H1 (cell line): ENCODE measurements around the gene ZNF83. TPM values are rescaled to one million over a fixed set of nuclear protein-coding genes. Genes with fewer than 3 reads are reported as not detected.

Experiments
- CTCF ChIA-PET: fragments of 300-600 bp; sonication (Branson Sonifier 250); formaldehyde crosslinking; loops from one replicate; lab custom pipeline; 2021; ENCODE audit not compliant: partially characterized antibody; lab: Charles Lee
- POLR2A ChIA-PET: fragments of 300-600 bp; sonication (Branson Sonifier 250); formaldehyde crosslinking; loops from one replicate; lab custom pipeline; 2021; ENCODE audit warnings: inconsistent platforms; ENCODE audit not compliant: partially characterized antibody; lab: Charles Lee
- DNase-seq, 2 experiments: peaks; one replicate each; pipeline versions ENCODE4 v3.0.0 to v3.0.0-alpha.2; 2010 to 2022; ENCODE audit warnings: low spot score in 2 of 2, low read depth in 1 of 2, mixed read lengths in 1 of 2
- FAIRE-seq: peaks from 2 replicates; lab custom pipeline; 2011; peaks lifted over from hg19 to GRCh38; lab: Jason Lieb, UNC
- H2AFZ ChIP-seq: 2 replicates; pipeline ENCODE4 v1.8.1; 2012; ENCODE audit warnings: low read length, inconsistent platforms
- H2AK5ac ChIP-seq: 2 replicates; pipeline ENCODE4 v1.6.1; 2013; ENCODE audit warnings: low read depth, low read length
- H2BK120ac ChIP-seq: replicated peaks from 2 replicates; pipeline ENCODE3; 2013; ENCODE audit warnings: low read depth, low read length, inconsistent platforms
- H2BK12ac ChIP-seq: 2 replicates; pipeline ENCODE4 v1.6.1; 2013; ENCODE audit warnings: low read depth, low read length
- H2BK15ac ChIP-seq: 2 replicates; pipeline ENCODE4 v1.6.1; 2013; ENCODE audit warnings: low read length
- H2BK20ac ChIP-seq: 2 replicates; pipeline ENCODE4 v1.6.1; 2013; ENCODE audit warnings: low read length
- H2BK5ac ChIP-seq: 2 replicates; pipeline ENCODE4 v1.6.1; 2013; ENCODE audit warnings: low read depth, low read length
- H3K14ac ChIP-seq: 2 replicates; pipeline ENCODE4 v1.6.1; 2013; ENCODE audit warnings: inconsistent platforms; ENCODE audit not compliant: insufficient read length
- H3K18ac ChIP-seq: 2 replicates; pipeline ENCODE4 v1.6.1; 2013; ENCODE audit warnings: low read length; ENCODE audit errors: extremely low read depth
- H3K23ac ChIP-seq: 2 replicates; pipeline ENCODE4 v1.6.1; 2013; ENCODE audit warnings: inconsistent platforms; ENCODE audit not compliant: insufficient read length
- H3K23me2 ChIP-seq: 2 replicates; pipeline ENCODE4 v1.6.1; 2013; ENCODE audit warnings: low read depth, low read length
- H3K27ac ChIP-seq: 2 replicates; pipeline ENCODE4 v1.6.1; 2011; ENCODE audit warnings: low read depth, low read length, inconsistent platforms
- H3K27me3 ChIP-seq, 4 experiments: replicated peaks in 1 of 4; 1 replicate in 1 of 4; 2 replicates in 3 of 4; pipeline versions ENCODE4 v1.6.1 to v1.8.1; 2011 to 2013; ENCODE audit warnings: low read length in 3 of 4, mild to moderate bottlenecking in 3 of 4, inconsistent platforms in 2 of 4, mixed read lengths in 2 of 4, moderate library complexity in 1 of 4; ENCODE audit not compliant: control insufficient read depth in 3 of 4, insufficient read depth in 3 of 4; ENCODE audit errors: extremely low read depth in 1 of 4
- H3K36me3 ChIP-seq, 4 experiments: 2 replicates each; pipeline versions ENCODE4 v1.6.1 to v1.8.1; 2011 to 2013; ENCODE audit warnings: mild to moderate bottlenecking in 4 of 4, low read length in 3 of 4, moderate library complexity in 2 of 4, control low read depth in 1 of 4, inconsistent platforms in 1 of 4; ENCODE audit not compliant: insufficient read depth in 4 of 4, control insufficient read depth in 2 of 4
- H3K4ac ChIP-seq: replicated peaks from 2 replicates; pipeline ENCODE3; 2013; ENCODE audit warnings: low read length, low read depth, mixed read lengths, inconsistent platforms; ENCODE audit not compliant: insufficient read length
- H3K4me1 ChIP-seq, 4 experiments: replicated peaks in 1 of 4; 1 replicate in 1 of 4; 2 replicates in 3 of 4; pipeline versions ENCODE4 v1.6.1 to v1.8.1; 2011 to 2013; ENCODE audit warnings: low read length in 3 of 4, inconsistent platforms in 2 of 4, mixed read lengths in 1 of 4; ENCODE audit not compliant: insufficient read depth in 4 of 4, control insufficient read depth in 3 of 4
- H3K4me2 ChIP-seq, 2 experiments: 2 replicates each; pipeline versions ENCODE4 v1.6.1 to v1.8.1; 2011 to 2013; ENCODE audit warnings: low read depth in 2 of 2, low read length in 2 of 2, control low read depth in 1 of 2, inconsistent platforms in 1 of 2, mild to moderate bottlenecking in 1 of 2; ENCODE audit not compliant: insufficient read depth in 1 of 2
- H3K4me3 ChIP-seq, 4 experiments: fragments of 200-600, 300-600 bp in 1 of 4; sonication (generic), shearing (Covaris generic), sonication (Bioruptor Twin) in 1 of 4; 2 replicates each; pipeline versions ENCODE4 v1.5.1 to v1.8.1; 2011 to 2016; ENCODE audit warnings: low read length in 4 of 4, low read depth in 3 of 4, control low read depth in 2 of 4, inconsistent platforms in 2 of 4, mild to moderate bottlenecking in 2 of 4, mixed read lengths in 1 of 4, moderate library complexity in 1 of 4; ENCODE audit not compliant: insufficient read depth in 2 of 4; ENCODE audit errors: extremely low read depth in 1 of 4
- H3K56ac ChIP-seq: replicated peaks from 2 replicates; pipeline ENCODE3; 2013; ENCODE audit warnings: low read depth, mild to moderate bottlenecking, mixed read lengths, low read length, inconsistent platforms; ENCODE audit not compliant: insufficient read length
- H3K79me1 ChIP-seq: 2 replicates; pipeline ENCODE4 v1.6.1; 2013; ENCODE audit warnings: low read depth, low read length, control low read depth
- H3K79me2 ChIP-seq, 2 experiments: 2 replicates each; pipeline versions ENCODE4 v1.6.1 to v1.8.1; 2012 to 2013; ENCODE audit warnings: low read length in 2 of 2, mild to moderate bottlenecking in 2 of 2, inconsistent platforms in 1 of 2; ENCODE audit not compliant: insufficient read depth in 2 of 2, control insufficient read depth in 1 of 2
- H3K9ac ChIP-seq, 4 experiments: replicated peaks in 1 of 4; 1 replicate in 1 of 4; 2 replicates in 3 of 4; pipeline versions ENCODE4 v1.6.1 to v1.8.1; 2011 to 2013; ENCODE audit warnings: low read depth in 3 of 4, low read length in 3 of 4, control low read depth in 2 of 4, mild to moderate bottlenecking in 2 of 4, moderate library complexity in 2 of 4, inconsistent platforms in 1 of 4; ENCODE audit errors: extremely low read depth in 1 of 4
- H3K9me3 ChIP-seq, 2 experiments: 2 replicates each; pipeline versions ENCODE4 v1.6.1 to v1.8.1; 2012 to 2013; ENCODE audit warnings: mild to moderate bottlenecking in 2 of 2, moderate library complexity in 2 of 2, control low read depth in 1 of 2, inconsistent platforms in 1 of 2, low read depth in 1 of 2, low read length in 1 of 2, mixed read lengths in 1 of 2; ENCODE audit not compliant: insufficient read depth in 2 of 2
- H4K20me1 ChIP-seq, 2 experiments: replicated peaks in 1 of 2; 2 replicates each; pipeline versions ENCODE3 to v1.8.1; 2011 to 2013; ENCODE audit warnings: inconsistent platforms in 2 of 2, low read length in 2 of 2, mild to moderate bottlenecking in 1 of 2; ENCODE audit not compliant: insufficient read depth in 2 of 2, control insufficient read depth in 1 of 2
- H4K5ac ChIP-seq: 2 replicates; pipeline ENCODE4 v1.6.1; 2013; ENCODE audit warnings: low read length, low read depth, mixed read lengths, inconsistent platforms; ENCODE audit not compliant: insufficient read length
- H4K8ac ChIP-seq: 2 replicates; pipeline ENCODE4 v1.8.0; 2013; ENCODE audit warnings: mild to moderate bottlenecking, moderate library complexity, low read length, inconsistent platforms; ENCODE audit not compliant: insufficient read depth; ENCODE audit errors: extremely low read depth
- H4K91ac ChIP-seq: replicated peaks from 2 replicates; pipeline ENCODE3; 2013; ENCODE audit warnings: low read length, mixed read lengths, inconsistent platforms; ENCODE audit not compliant: insufficient read length
- CTBP2 ChIP-seq: IDR thresholded peaks from 2 replicates; pipeline ENCODE4 v1.7.0; 2011; ENCODE audit warnings: borderline replicate concordance, mild to moderate bottlenecking, moderate library complexity, mixed read lengths, low read length; ENCODE audit not compliant: insufficient read depth, insufficient read length
- EP300 ChIP-seq, 2 experiments: IDR thresholded peaks; 1 replicate in 1 of 2; 2 replicates in 1 of 2; pipeline ENCODE4 v1.6.1; 2011 to 2012; ENCODE audit warnings: low read depth in 2 of 2, low read length in 2 of 2, mild to moderate bottlenecking in 2 of 2, borderline replicate concordance in 1 of 2, inconsistent platforms in 1 of 2, moderate library complexity in 1 of 2
- GABPA ChIP-seq: IDR thresholded peaks from 2 replicates; pipeline ENCODE4 v1.6.1; 2011; ENCODE audit warnings: mild to moderate bottlenecking, low read length, moderate library complexity, borderline replicate concordance; ENCODE audit not compliant: insufficient read depth
- GTF2F1 ChIP-seq: IDR thresholded peaks from 2 replicates; pipeline ENCODE4 v1.6.1; 2012; ENCODE audit warnings: low read depth, low read length, improper control_type of control experiment, borderline replicate concordance
- HDAC2 ChIP-seq, 2 experiments: fragments of 300-600 bp in 1 of 2; sonication (generic) in 1 of 2; IDR thresholded peaks; 2 replicates each; pipeline ENCODE4 v1.6.1; 2011 to 2012; ENCODE audit warnings: low read depth in 2 of 2, low read length in 2 of 2, mild to moderate bottlenecking in 2 of 2, moderate library complexity in 2 of 2, borderline replicate concordance in 1 of 2, inconsistent platforms in 1 of 2
- KDM5A ChIP-seq: fragments of 200-600 bp; IDR thresholded peaks from 2 replicates; pipeline ENCODE4 v1.7.1; 2012; ENCODE audit warnings: mild to moderate bottlenecking, low read length, inconsistent platforms, mixed read lengths
- PHF8 ChIP-seq: fragments of 200-600 bp; sonication (generic); conservative IDR thresholded peaks from 2 replicates; pipeline ENCODE4 v1.7.1; 2012; ENCODE audit warnings: low read depth, mild to moderate bottlenecking, inconsistent platforms, low read length, moderate library complexity
- POU5F1 ChIP-seq: IDR thresholded peaks from 2 replicates; pipeline ENCODE4 v1.6.1; 2011; ENCODE audit warnings: low read depth, mild to moderate bottlenecking, low read length, moderate library complexity
- SIX5 ChIP-seq: IDR thresholded peaks from 2 replicates; pipeline ENCODE4 v1.6.1; 2011; ENCODE audit warnings: mild to moderate bottlenecking, low read depth, low read length
- ZNF274 ChIP-seq: IDR thresholded peaks from 2 replicates; pipeline ENCODE4 v1.7.0; 2012; ENCODE audit warnings: low read length, borderline replicate concordance; ENCODE audit errors: extremely low read depth
- whole genome bisulfite sequencing, 2 experiments: shearing (Covaris generic) in 1 of 2; methylation state at CpG; one replicate each; pipeline versions ENCODE4 v1.1.6 to v1.1.7; 2013 to 2015; ENCODE audit warnings: low lambda C conversion rate in 2 of 2, mixed read lengths in 2 of 2, inconsistent platforms in 1 of 2, low coverage in 1 of 2, missing lambda C conversion rate in 1 of 2; ENCODE audit not compliant: insufficient replicate concordance in 2 of 2, insufficient coverage in 1 of 2, insufficient read length in 1 of 2; ENCODE audit errors: extremely low coverage in 1 of 2, missing lambda C conversion rate in 1 of 2; 5-methylcytosine and 5-hydroxymethylcytosine counted together
- polyA plus RNA-seq, 7 experiments: library from polyadenylated mRNA; depleted of rRNA in 3 of 7; stranded (reverse) in 5 of 7; unstranded in 2 of 7; fragments of >200 nt in 5 of 7; fragments of 200-250 nt in 2 of 7; gene quantifications; 1 replicate in 5 of 7; 2 replicates in 1 of 7; 4 replicates in 1 of 7; pipeline versions ENCODE4 v1.2.1 to v1.2.3, GENCODE V29; 2011 to 2013; ENCODE audit warnings: missing spikeins in 2 of 7, mixed read lengths in 2 of 7
- total RNA-seq: library from RNA; stranded (reverse); fragmentation: NEBNext Ultra II Directional; extraction: Animal tissue kit (Norgen Biotek cat#: 25700); gene quantifications from 2 replicates; pipeline ENCODE4 v1.2.1, GENCODE V29; 2021
- TF ChIP-seq, protein P1 (sequence below): IDR thresholded peaks from 2 replicates; pipeline ENCODE4 v1.6.1; 2011; ENCODE audit warnings: low read length, improper control_type of control experiment

Gene ZNF83
- total and polyA plus RNA-seq, 2 of the 8 experiments (the other 6 are each of a cell fraction or from before 2014, with no cell fraction given), result 13.2 to 19.4 TPM

DNA sequence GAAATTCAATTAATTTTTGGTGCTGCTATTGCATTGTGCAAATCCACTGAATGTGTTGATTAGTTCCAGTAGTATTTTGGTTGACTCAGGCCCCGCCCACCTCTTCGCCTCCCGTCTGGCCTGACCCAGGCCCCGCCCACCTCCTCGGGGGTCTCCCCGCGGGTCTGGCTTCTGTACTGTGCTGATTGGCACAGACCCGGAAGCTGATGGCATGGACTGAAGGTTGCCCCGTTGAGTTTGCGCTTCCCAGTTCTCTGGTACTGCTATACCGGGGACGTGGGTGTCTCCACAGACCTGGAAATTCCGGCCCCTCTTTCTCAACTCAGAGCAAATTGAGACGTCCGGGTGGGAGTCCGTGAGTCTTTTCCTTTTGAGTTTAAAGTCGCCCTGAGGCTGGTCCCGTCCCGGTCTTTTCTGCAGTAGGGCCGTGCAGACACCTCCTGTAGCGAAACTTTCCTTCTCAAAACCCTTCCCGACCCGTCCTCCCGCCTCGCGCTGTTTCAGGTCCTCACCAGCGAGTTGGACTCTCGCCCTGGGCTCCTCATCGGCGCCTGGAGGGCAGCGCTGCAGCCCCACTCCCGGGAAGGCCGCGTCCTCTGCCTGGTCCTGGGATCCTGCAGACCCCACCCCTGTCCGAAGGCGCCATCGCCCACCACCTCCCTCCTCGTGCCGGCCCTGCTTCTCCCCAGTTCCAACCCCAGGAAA is 53.3 kb downstream of the ZNF83 start:
- CTCF ChIA-PET, result no interaction called here
- TF ChIP-seq GTF2F1, result no peak
- TF ChIP-seq GABPA, result no peak
- no peak for TF ChIP-seq CTBP2
- TF ChIP-seq PHF8, result no peak
- TF ChIP-seq ZNF274, result no peak
- no peak for TF ChIP-seq HDAC2 (IDR thresholded peaks at IDR 0.05; ENCODE audit: borderline replicate concordance in 1 of 2, low read depth in 2 of 2, low read length in 2 of 2)
- no peak for TF ChIP-seq POU5F1
- TF ChIP-seq KDM5A, result no peak
- TF ChIP-seq, protein P1, sequence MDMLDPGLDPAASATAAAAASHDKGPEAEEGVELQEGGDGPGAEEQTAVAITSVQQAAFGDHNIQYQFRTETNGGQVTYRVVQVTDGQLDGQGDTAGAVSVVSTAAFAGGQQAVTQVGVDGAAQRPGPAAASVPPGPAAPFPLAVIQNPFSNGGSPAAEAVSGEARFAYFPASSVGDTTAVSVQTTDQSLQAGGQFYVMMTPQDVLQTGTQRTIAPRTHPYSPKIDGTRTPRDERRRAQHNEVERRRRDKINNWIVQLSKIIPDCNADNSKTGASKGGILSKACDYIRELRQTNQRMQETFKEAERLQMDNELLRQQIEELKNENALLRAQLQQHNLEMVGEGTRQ, result no peak
- TF ChIP-seq SIX5, result no peak
- TF ChIP-seq EP300 (IDR thresholded peaks at IDR 0.05; ENCODE audit: borderline replicate concordance in 1 of 2, low read depth in 2 of 2, low read length in 2 of 2), result no peak

More for the DNA sequence above, 53.3 kb downstream of the ZNF83 start:
- H4K5ac ChIP-seq, result no peak overlapping the region
- DNase-seq, result no peak
- POLR2A ChIA-PET, result no interaction called here
- H3K23me2 ChIP-seq, result no peaks in the 10 kb centered on the region
- H4K91ac ChIP-seq, result no peak overlapping the region
- H2BK120ac ChIP-seq, result no peak overlapping the region
- no peak for FAIRE-seq
- H3K4me1 ChIP-seq, result no peaks in the 10 kb centered on the region; a peak in 1 of 7 replicates
- 0 out of 4 replicates have a peak, but pooled peaks cover 0 to 2% of the 10 kb centered on the region in 2 experiments for H3K79me2 ChIP-seq
- H3K36me3 ChIP-seq, result peaks cover 6 to 40% (median 25%) of the 10 kb centered on the region in 4 experiments; a peak in 7 of 8 replicates
- no peak overlapping the region for H3K14ac ChIP-seq
- H3K18ac ChIP-seq, result no peak overlapping the region
- H3K27ac ChIP-seq, result no peak overlapping the region
- no peak overlapping the region for H3K23ac ChIP-seq
- WGBS, 2 experiments, result 91% methylated on average over 35 of the region's 39 CpGs; no CpG with 5 or more reads in 1 of the 2 experiments
- no peak overlapping the region for H3K4me2 ChIP-seq
- H2BK15ac ChIP-seq, result no peak overlapping the region
- no peak overlapping the region for H2AK5ac ChIP-seq
- no peak overlapping the region for H3K9ac ChIP-seq
- H4K8ac ChIP-seq, result no peak overlapping the region
- no peaks in the 10 kb centered on the region for H4K20me1 ChIP-seq
- peaks cover 0 to 3% of the 10 kb centered on the region in 2 experiments; a peak in 1 of 4 replicates for H3K9me3 ChIP-seq
- H3K4ac ChIP-seq, result no peak overlapping the region
- H2BK20ac ChIP-seq, result no peak overlapping the region
- H2BK5ac ChIP-seq, result no peak overlapping the region
- no peak overlapping the region for H2BK12ac ChIP-seq
- no peaks in the 10 kb centered on the region for H3K27me3 ChIP-seq
- no peak overlapping the region for H3K4me3 ChIP-seq
- H2AFZ ChIP-seq, result no peak overlapping the region
- H3K79me1 ChIP-seq, result no peaks in the 10 kb centered on the region; the same call in 1 of the 2 replicates
- H3K56ac ChIP-seq, result no peak overlapping the region
